HepG2 (cell line): Measurements from ENCODE around the gene FAM117B. TPM values are rescaled to one million over a fixed set of nuclear protein-coding genes. Genes with fewer than 3 reads are reported as not detected.
A peak's percentile ranks its signal among the peaks of the same experiment; 100 is the strongest.

ENCODE experiments used
- BORCS8-MEF2B ChIP-seq: sonication (generic); formaldehyde crosslinking; IDR thresholded peaks from 2 replicates; pipeline ENCODE4 v1.8.0; 2022; ENCODE audit warnings: mild to moderate bottlenecking, missing genetic modification reagents
- HNRNPLL ChIP-seq: fragments of 200-400 bp; formaldehyde crosslinking; IDR thresholded peaks from 2 replicates; pipeline ENCODE4 v1.6.1; 2017; ENCODE audit warnings: mild to moderate bottlenecking, low read depth, low read length; ENCODE audit not compliant: poor library complexity, severe bottlenecking
- KAT8 ChIP-seq: IDR thresholded peaks from 2 replicates; pipeline ENCODE4 v1.6.1; 2016; ENCODE audit warnings: missing genetic modification reagents, missing compliant biosample characterization
- KDM3A ChIP-seq: IDR thresholded peaks from 2 replicates; pipeline ENCODE4 v1.6.1; 2018; ENCODE audit warnings: low read depth, missing compliant biosample characterization
- MED8 ChIP-seq: sonication (generic); formaldehyde crosslinking; IDR thresholded peaks from 2 replicates; pipeline ENCODE4 v1.8.1; 2023; ENCODE audit warnings: mild to moderate bottlenecking, missing genetic modification reagents; ENCODE audit not compliant: insufficient replicate concordance
- MTF2 ChIP-seq: sonication (generic); formaldehyde crosslinking; IDR thresholded peaks from 2 replicates; pipeline ENCODE4 v1.5.0; 2020; ENCODE audit warnings: missing genetic modification reagents, borderline replicate concordance
- REPIN1 ChIP-seq: sonication (generic); formaldehyde crosslinking; IDR thresholded peaks from 2 replicates; pipeline ENCODE4 v1.8.0; 2022; ENCODE audit warnings: missing genetic modification reagents, low read depth, mild to moderate bottlenecking, borderline replicate concordance
- RNF2 ChIP-seq: fragments of 450-650 bp; conservative IDR thresholded peaks from 2 replicates; pipeline ENCODE4 v1.6.1; 2016; ENCODE audit warnings: low read depth
- TAF1 ChIP-seq: sonication (generic); formaldehyde crosslinking; IDR thresholded peaks from 2 replicates; pipeline ENCODE4 v1.4.0; 2020; ENCODE audit warnings: missing genetic modification reagents
- ZBTB20 ChIP-seq: sonication (generic); formaldehyde crosslinking; IDR thresholded peaks from 2 replicates; pipeline ENCODE4 v1.8.1; 2023; ENCODE audit warnings: missing genetic modification reagents, low read depth, mild to moderate bottlenecking, borderline replicate concordance
- ZHX1 ChIP-seq: sonication (generic); formaldehyde crosslinking; IDR thresholded peaks from 2 replicates; pipeline ENCODE4 v1.8.1; 2022; ENCODE audit warnings: low read depth, mild to moderate bottlenecking, missing genetic modification reagents
- ZNF180 ChIP-seq: sonication (generic); formaldehyde crosslinking; IDR thresholded peaks from 2 replicates; pipeline ENCODE4 v1.4.0; 2020; ENCODE audit warnings: low read depth, missing genetic modification reagents, borderline replicate concordance
- ZNF326 ChIP-seq: sonication (generic); formaldehyde crosslinking; IDR thresholded peaks from 2 replicates; pipeline ENCODE4 v1.4.0; 2020; ENCODE audit warnings: missing genetic modification reagents, borderline replicate concordance
- ZNF484 ChIP-seq: sonication (generic); formaldehyde crosslinking; IDR thresholded peaks from 2 replicates; pipeline ENCODE4 v1.5.1; 2020; ENCODE audit warnings: mild to moderate bottlenecking, low read depth, missing genetic modification reagents, borderline replicate concordance
- ZNF614 ChIP-seq: IDR thresholded peaks from 2 replicates; pipeline ENCODE4 v1.6.1; 2018; ENCODE audit warnings: missing biosample characterization, missing genetic modification reagents, inconsistent platforms, borderline replicate concordance
- polyA plus RNA-seq, 8 experiments: library from polyadenylated mRNA; depleted of rRNA in 3 of 8; stranded (reverse) in 7 of 8; unstranded in 1 of 8; fragments of >200 nt; fragmentation: Illumina TruSeq in 4 of 8; extraction: Trizol in 4 of 8; gene quantifications; 2 replicates each; pipeline versions ENCODE4 v1.2.1 to v1.2.3, GENCODE V29; 2011 to 2016; ENCODE audit warnings: low read depth in 4 of 8, missing spikeins in 1 of 8, mixed read lengths in 1 of 8; ENCODE audit not compliant: insufficient read depth in 1 of 8
- total RNA-seq, 5 experiments: library from RNA; depleted of rRNA; stranded (reverse); fragments of >200 nt; fragmentation: Illumina TruSeq; extraction: Trizol; gene quantifications; 2 replicates each; pipeline ENCODE4 v1.2.3, GENCODE V29; 2016; ENCODE audit warnings: low read depth in 1 of 5
- TF ChIP-seq, protein P1 (sequence below): fragments of 450-650 bp; IDR thresholded peaks from 2 replicates; pipeline ENCODE4 v1.6.1; 2017; ENCODE audit warnings: mild to moderate bottlenecking
- TF ChIP-seq, protein P2 (sequence below): sonication (generic); formaldehyde crosslinking; conservative IDR thresholded peaks from 2 replicates; pipeline ENCODE4 v1.8.0; 2022; ENCODE audit warnings: mild to moderate bottlenecking, moderate library complexity, missing genetic modification reagents
- TF ChIP-seq, protein P3 (sequence below): sonication (generic); formaldehyde crosslinking; IDR thresholded peaks from 2 replicates; pipeline ENCODE4 v1.4.0; 2020; ENCODE audit warnings: mild to moderate bottlenecking, missing genetic modification reagents

Gene FAM117B
- total and polyA plus RNA-seq, 2 of the 13 experiments (the other 11 are each of a cell fraction or from before 2014, with no cell fraction given), result 5.8 to 11.0 TPM

- TF ChIP-seq ZHX1 (CRISPR knock-in tag), result peak; percentile 85; the same call in 1 of the 2 replicates
- TF ChIP-seq RNF2, result no peak
- TF ChIP-seq, protein P1, sequence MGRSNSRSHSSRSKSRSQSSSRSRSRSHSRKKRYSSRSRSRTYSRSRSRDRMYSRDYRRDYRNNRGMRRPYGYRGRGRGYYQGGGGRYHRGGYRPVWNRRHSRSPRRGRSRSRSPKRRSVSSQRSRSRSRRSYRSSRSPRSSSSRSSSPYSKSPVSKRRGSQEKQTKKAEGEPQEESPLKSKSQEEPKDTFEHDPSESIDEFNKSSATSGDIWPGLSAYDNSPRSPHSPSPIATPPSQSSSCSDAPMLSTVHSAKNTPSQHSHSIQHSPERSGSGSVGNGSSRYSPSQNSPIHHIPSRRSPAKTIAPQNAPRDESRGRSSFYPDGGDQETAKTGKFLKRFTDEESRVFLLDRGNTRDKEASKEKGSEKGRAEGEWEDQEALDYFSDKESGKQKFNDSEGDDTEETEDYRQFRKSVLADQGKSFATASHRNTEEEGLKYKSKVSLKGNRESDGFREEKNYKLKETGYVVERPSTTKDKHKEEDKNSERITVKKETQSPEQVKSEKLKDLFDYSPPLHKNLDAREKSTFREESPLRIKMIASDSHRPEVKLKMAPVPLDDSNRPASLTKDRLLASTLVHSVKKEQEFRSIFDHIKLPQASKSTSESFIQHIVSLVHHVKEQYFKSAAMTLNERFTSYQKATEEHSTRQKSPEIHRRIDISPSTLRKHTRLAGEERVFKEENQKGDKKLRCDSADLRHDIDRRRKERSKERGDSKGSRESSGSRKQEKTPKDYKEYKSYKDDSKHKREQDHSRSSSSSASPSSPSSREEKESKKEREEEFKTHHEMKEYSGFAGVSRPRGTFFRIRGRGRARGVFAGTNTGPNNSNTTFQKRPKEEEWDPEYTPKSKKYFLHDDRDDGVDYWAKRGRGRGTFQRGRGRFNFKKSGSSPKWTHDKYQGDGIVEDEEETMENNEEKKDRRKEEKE, result no peak
- peak; percentile 85 for TF ChIP-seq MED8 (CRISPR knock-in tag)
- TF ChIP-seq KAT8, result peak; percentile 89
- peak; percentile 74 for TF ChIP-seq HNRNPLL
- TF ChIP-seq, protein P2, sequence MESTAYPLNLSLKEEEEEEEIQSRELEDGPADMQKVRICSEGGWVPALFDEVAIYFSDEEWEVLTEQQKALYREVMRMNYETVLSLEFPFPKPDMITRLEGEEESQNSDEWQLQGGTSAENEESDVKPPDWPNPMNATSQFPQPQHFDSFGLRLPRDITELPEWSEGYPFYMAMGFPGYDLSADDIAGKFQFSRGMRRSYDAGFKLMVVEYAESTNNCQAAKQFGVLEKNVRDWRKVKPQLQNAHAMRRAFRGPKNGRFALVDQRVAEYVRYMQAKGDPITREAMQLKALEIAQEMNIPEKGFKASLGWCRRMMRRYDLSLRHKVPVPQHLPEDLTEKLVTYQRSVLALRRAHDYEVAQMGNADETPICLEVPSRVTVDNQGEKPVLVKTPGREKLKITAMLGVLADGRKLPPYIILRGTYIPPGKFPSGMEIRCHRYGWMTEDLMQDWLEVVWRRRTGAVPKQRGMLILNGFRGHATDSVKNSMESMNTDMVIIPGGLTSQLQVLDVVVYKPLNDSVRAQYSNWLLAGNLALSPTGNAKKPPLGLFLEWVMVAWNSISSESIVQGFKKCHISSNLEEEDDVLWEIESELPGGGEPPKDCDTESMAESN, result peak; percentile 92
- TF ChIP-seq REPIN1 (CRISPR knock-in tag), result peak; percentile 81
- TF ChIP-seq KDM3A (CRISPR knock-in tag), result peak; percentile 52; the same call in 1 of the 2 replicates
- TF ChIP-seq TAF1, result peak; percentile 87
- TF ChIP-seq ZBTB20 (CRISPR knock-in tag), result peak; percentile 69; the same call in 1 of the 2 replicates
- TF ChIP-seq ZNF614, result no peak
- TF ChIP-seq ZNF326 (CRISPR knock-in tag), result no peak
- peak; percentile 83 for TF ChIP-seq BORCS8-MEF2B (CRISPR knock-in tag)
- TF ChIP-seq ZNF180 (CRISPR knock-in tag), result no peak
- no peak for TF ChIP-seq MTF2 (CRISPR knock-in tag)
- no peak for TF ChIP-seq ZNF484 (CRISPR knock-in tag)
- TF ChIP-seq, protein P3, sequence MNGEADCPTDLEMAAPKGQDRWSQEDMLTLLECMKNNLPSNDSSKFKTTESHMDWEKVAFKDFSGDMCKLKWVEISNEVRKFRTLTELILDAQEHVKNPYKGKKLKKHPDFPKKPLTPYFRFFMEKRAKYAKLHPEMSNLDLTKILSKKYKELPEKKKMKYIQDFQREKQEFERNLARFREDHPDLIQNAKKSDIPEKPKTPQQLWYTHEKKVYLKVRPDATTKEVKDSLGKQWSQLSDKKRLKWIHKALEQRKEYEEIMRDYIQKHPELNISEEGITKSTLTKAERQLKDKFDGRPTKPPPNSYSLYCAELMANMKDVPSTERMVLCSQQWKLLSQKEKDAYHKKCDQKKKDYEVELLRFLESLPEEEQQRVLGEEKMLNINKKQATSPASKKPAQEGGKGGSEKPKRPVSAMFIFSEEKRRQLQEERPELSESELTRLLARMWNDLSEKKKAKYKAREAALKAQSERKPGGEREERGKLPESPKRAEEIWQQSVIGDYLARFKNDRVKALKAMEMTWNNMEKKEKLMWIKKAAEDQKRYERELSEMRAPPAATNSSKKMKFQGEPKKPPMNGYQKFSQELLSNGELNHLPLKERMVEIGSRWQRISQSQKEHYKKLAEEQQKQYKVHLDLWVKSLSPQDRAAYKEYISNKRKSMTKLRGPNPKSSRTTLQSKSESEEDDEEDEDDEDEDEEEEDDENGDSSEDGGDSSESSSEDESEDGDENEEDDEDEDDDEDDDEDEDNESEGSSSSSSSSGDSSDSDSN (CRISPR knock-in tag), result peak; percentile 79
Measured at GRCh38 chr2:202634556-202635427, at the start of gene FAM117B (continued).
